Heart right ventricle (tissue), 16 donors: Measurements from ENCODE around the gene KCNN3. TPM values are rescaled to one million over a fixed set of nuclear protein-coding genes. Genes with fewer than 3 reads are reported as not detected.

Experiments used
- ATAC-seq, 8 donors: fragments of 200-7000 bp; cut with Tn5 transposase; one replicate each; pipeline ENCODE4 v1.9.1; 2020; ENCODE audit warnings: mild to moderate bottlenecking in 8 of 8, moderate library complexity in 8 of 8, moderate number of reproducible peaks in 1 of 8
- DNase-seq, 2 donors: peaks; one replicate each; pipeline ENCODE4 v3.0.0-alpha.2; 2020
- H3K27ac ChIP-seq, 10 donors: fragments of 200-600 bp; sonication (generic) in 2 of 10; one replicate each; pipeline versions ENCODE4 v1.5.0 to v1.8.0; 2020 to 2022; ENCODE audit warnings: mild to moderate bottlenecking in 3 of 10
- H3K27me3 ChIP-seq, 7 donors: fragments of 200-600 bp; one replicate each; pipeline ENCODE4 v1.8.0; 2021 to 2022; ENCODE audit warnings: mild to moderate bottlenecking in 2 of 7
- H3K36me3 ChIP-seq, 9 donors: fragments of 200-600 bp; sonication (generic) in 1 of 9; one replicate each; pipeline versions ENCODE4 v1.5.0 to v1.8.0; 2020 to 2022; ENCODE audit warnings: mild to moderate bottlenecking in 2 of 9
- H3K4me1 ChIP-seq, 9 donors: fragments of 200-600 bp; sonication (generic) in 1 of 9; one replicate each; pipeline versions ENCODE4 v1.5.0 to v1.8.0; 2020 to 2022; ENCODE audit warnings: mild to moderate bottlenecking in 4 of 9
- H3K4me3 ChIP-seq, 10 donors: fragments of 200-600 bp; sonication (generic) in 2 of 10; one replicate each; pipeline versions ENCODE4 v1.5.0 to v1.8.0; 2020 to 2022; ENCODE audit warnings: mild to moderate bottlenecking in 7 of 10, moderate library complexity in 2 of 10
- H3K9me3 ChIP-seq, 11 donors: fragments of 200-600 bp in 10 of 11; sonication (generic) in 2 of 11; one replicate each; pipeline versions ENCODE4 v1.5.0 to v1.8.0; 2013 to 2022; ENCODE audit warnings: mild to moderate bottlenecking in 2 of 11, control low read depth in 1 of 11, moderate library complexity in 1 of 11
- WGBS, 2 donors: extraction: QIAGEN DNeasy Blood & Tissue Kit; methylation state at CpG; one replicate each; pipeline ENCODE4 v1.1.7; 2013; ENCODE audit warnings: inconsistent platforms in 1 of 2; 5-methylcytosine and 5-hydroxymethylcytosine counted together
- intact Hi-C, 10 donors: fragments of 100-400 bp; cut with DNase I; formaldehyde crosslinking; loops; one replicate each; pipeline versions ENCODE4 v1.11.1 to v1.14.2; 2022
- polyA plus RNA-seq, 2 donors: library from polyadenylated mRNA; stranded (reverse); fragments of 200-250 nt; gene quantifications; one replicate each; pipeline ENCODE4 v1.2.3, GENCODE V29; 2013
- total RNA-seq, 10 donors: library from RNA; stranded (reverse); fragmentation: NEBNext Ultra II Directional in 3 of 10; extraction: Animal tissue kit (Norgen Biotek cat#: 25700) in 3 of 10; gene quantifications; one replicate each; pipeline versions ENCODE4 v1.2.1 to v1.2.4, GENCODE V29; 2021 to 2023
- TF ChIP-seq, protein P1 (sequence below), 9 donors: fragments of 200-600 bp; sonication (generic) in 2 of 9; IDR thresholded peaks; one replicate each; pipeline versions ENCODE4 v1.5.0 to v1.8.0; 2021 to 2022; ENCODE audit warnings: antibody characterized with exemption in 9 of 9, mild to moderate bottlenecking in 5 of 9, moderate library complexity in 1 of 9
- donor health status: Arrhythmogenic right ventricular cardiomyopathy.
- donor health status: ischemic (EF 13 %, LVEDD 7.1; RV severe dilation, severe dysfunction).
- donor health status: healthy with polysubstance abuse.
- donor health status: DM: no; HTN: yes; CAD: no.
- donor health status: DM: no; HTN: no; CAD: no.
- donor health status: ischemic (EF 25% LVEDD 6.9; RV normal size, moderate dysfunction).
- donor health status: ischemic (EF 25% LVEDD 5.7; RV mildly dilated, moderate dysfunction).
- donor health status: healthy.
- donor health status: DM: yes; HTN: yes; CAD: no.
- donor health status: Ischemic cardiomyopathy.
- donor health status: ischemic (EF 35%, LVEDD 5.7; RV mildly dilated, moderate dysfunction).
- donor health status: nonischemic (EF 11% LVEDD 7.7; RV severe dilation, severe dysfunction).
- donor health status: DM: yes; HTN: yes; CAD: no.
- donor health status: PGD.
- donor health status: ischemic (EF 29% LVEDD 5.4; RV normal size, mild dysfunction).
- donor health status: nonischemic (EF 23%, LVEDD 6.1; RV moderate dilation, normal function).

Gene KCNN3
- total and polyA plus RNA-seq, 12 donors: 0.17 to 5.9 (median 2.6) TPM

DNA sequence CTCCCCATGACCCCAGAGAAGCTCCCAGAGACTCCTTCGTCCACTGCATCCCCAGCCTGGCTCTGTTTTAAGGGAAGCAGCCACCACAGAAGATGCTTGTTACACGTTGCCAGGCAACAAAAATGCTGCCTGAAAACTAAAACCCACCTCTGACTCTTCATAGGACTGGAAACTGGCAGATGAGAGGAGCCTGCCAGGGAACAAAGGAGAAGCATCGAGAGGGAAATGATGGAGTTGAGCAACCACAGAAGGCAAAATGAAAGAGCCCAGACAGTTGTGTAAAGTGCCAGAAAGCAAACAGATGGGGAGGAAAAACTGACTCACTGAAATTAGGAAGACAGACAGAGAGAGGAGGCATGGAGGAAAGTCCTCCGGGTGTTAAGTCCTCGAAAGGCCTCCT is 118.4 kb downstream of the KCNN3 start:
- Histone ChIP-seq H3K27ac (peak overlapping the region in 3 of 10 donors; percentile 7 to 37 (median 22)), H3K9me3 (no peaks in the 10 kb centered on the region), H3K36me3 (no peaks in the 10 kb centered on the region), H3K27me3 (peaks cover 0 to 4% (median 0%) of the 10 kb centered on the region in 7 donors), H3K4me3 (no peak overlapping the region), H3K4me1 (peaks cover 0 to 38% (median 7%) of the 10 kb centered on the region in 9 donors)
- 55 to 60% methylated on average over 5 of the region's 5 CpGs for WGBS, 2 donors
- intact Hi-C loops: loop anchor here in 4 of 10 donors (10.0 kb wide), 1 partner anchor 187 kb away; the partner anchor contains the start of gene CHRNB2 (in 4 of the 4)
- TF ChIP-seq, protein P1, sequence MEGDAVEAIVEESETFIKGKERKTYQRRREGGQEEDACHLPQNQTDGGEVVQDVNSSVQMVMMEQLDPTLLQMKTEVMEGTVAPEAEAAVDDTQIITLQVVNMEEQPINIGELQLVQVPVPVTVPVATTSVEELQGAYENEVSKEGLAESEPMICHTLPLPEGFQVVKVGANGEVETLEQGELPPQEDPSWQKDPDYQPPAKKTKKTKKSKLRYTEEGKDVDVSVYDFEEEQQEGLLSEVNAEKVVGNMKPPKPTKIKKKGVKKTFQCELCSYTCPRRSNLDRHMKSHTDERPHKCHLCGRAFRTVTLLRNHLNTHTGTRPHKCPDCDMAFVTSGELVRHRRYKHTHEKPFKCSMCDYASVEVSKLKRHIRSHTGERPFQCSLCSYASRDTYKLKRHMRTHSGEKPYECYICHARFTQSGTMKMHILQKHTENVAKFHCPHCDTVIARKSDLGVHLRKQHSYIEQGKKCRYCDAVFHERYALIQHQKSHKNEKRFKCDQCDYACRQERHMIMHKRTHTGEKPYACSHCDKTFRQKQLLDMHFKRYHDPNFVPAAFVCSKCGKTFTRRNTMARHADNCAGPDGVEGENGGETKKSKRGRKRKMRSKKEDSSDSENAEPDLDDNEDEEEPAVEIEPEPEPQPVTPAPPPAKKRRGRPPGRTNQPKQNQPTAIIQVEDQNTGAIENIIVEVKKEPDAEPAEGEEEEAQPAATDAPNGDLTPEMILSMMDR (IDR thresholded peaks at IDR 0.05): no peak
- ATAC-seq (peak in 7 of 8 donors; percentile 41 to 77 (median 48)), DNase-seq (no peak)

DNA sequence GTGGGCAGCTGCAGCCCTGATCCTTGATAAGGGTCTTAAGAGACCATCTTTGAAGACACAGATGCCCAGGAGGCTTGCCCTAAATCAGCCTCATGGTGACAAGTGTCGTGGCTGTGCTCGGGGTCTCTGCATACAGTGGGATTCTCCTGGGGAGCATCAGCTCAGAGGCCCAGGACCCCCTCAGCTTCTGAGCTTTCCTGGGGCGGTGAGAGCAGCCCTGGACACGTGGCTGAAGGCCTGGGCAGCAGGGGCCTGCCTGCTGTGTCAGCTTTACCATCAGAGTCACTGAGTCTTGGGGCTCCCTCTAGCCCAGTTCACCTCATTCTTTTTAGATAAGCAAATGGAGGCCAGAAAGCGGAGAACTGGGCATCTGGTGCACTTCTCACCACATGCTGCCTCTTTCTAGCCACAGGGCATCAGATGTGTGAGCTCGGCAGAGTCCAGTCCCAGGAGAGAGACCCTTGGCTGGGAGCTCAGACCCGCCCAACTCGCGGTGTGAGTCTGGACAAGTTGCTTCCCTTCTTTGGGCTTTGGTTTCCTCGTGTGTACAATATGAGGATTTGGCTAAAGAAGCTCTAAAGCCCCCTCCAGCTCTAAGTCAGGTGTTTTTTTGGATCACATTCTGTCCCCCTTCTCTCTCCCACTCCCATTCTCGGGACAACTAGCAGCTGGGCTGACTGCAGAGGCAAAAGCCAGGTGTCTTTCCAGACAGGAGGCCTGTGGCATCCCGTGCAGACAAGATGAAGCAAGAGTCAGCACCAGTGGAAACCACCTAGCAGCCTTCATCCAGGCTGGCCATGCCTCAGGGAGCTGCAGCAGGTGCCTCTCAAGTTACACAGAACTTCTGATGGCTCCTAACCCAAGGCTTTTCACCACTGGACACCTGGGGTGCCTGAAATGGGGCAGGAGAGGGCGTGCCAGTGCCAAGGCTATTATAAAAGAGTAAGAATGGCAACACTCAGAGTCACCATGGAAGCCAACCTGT is 119.1 kb downstream of the KCNN3 start:
- no peak for DNase-seq
- Histone ChIP-seq H3K27me3 (peaks cover 0 to 4% (median 0%) of the 10 kb centered on the region in 7 donors), H3K9me3 (no peaks in the 10 kb centered on the region), H3K4me3 (no peak overlapping the region), H3K36me3 (no peaks in the 10 kb centered on the region), H3K27ac (peak overlapping the region in 3 of 10 donors; percentile 7 to 37 (median 22)), H3K4me1 (peaks cover 0 to 43% (median 12%) of the 10 kb centered on the region in 9 donors)
- intact Hi-C loops: loop anchor here in 4 of 10 donors (10.0 kb wide), 1 partner anchor 186 kb away; the partner anchor contains the start of gene CHRNB2 (in 4 of the 4)
- TF ChIP-seq, protein P1 (IDR thresholded peaks at IDR 0.05): no peak
- WGBS, 2 donors: 77 to 80% methylated on average over 13 of the region's 13 CpGs
- ATAC-seq: peak in 1 of 8 donors; percentile 6

DNA sequence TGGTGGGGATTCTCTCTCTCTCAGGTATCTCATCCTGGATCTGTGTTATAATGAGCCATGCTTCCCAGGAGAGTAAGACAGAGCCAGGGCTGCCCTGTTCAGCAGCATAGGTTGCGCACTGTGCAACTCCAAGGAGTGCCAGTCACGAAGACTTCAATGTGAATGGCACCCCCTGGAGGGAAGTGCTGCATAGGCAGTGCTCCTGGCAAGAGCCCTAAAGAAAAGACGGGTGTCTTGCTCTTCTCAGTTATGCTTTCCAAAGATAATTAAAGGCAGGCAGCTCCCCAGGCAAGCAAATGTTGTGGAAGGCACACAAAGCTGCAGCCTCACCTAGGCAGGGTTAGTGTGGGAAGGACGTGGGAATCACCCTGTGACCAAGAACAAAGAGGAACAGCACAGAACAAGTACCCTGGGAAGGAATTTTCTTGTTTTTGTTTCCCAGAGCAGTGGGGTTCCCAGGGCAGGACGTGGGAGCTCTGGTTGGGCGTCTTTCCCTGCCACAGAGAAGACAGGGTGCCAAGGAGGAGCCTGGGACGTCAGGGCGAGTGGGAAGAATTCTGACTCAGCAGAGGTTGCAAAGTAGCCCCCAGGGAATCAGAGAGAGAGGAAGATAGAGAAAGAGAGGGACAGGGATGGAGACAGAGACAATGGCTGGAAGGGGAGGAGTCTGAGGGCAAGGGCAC is 120.9 kb downstream of the KCNN3 start:
- DNase-seq: no peak
- ATAC-seq: no peak
- WGBS, 2 donors: 72 to 81% methylated on average over 8 of the region's 8 CpGs
- peaks cover 0 to 46% (median 16%) of the 10 kb centered on the region in 9 donors for H3K4me1 ChIP-seq
- intact Hi-C loops: no loop called here
- no peak overlapping the region for H3K4me3 ChIP-seq
- TF ChIP-seq, protein P1 (IDR thresholded peaks at IDR 0.05): peak in 4 of 9 donors; percentile 11 to 32 (median 22)
- peaks cover 0 to 4% (median 0%) of the 10 kb centered on the region in 7 donors for H3K27me3 ChIP-seq
- H3K36me3 ChIP-seq: no peaks in the 10 kb centered on the region
- no peaks in the 10 kb centered on the region for H3K9me3 ChIP-seq
- H3K27ac ChIP-seq: no peak overlapping the region

DNA sequence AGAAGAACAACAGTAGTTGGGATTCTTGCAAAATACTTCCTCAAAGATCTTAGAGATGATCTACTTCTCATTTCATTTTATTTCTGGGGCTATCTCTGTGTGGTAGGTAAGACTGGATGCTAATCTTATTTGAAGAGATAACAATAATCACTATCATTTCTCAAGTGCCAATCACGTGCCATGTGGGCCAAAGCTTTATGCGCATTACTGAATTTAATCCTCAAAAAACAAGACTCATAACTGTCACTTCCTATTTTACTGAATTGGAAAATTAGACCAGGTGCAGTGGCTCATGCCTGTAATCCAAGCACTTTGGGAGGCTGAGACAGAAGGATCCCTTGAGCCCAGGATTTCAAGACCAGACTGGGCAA is 121.7 kb downstream of the KCNN3 start:
- no peak for ATAC-seq
- H3K4me3 ChIP-seq: peak overlapping the region in 1 of 10 donors; percentile 7
- intact Hi-C loops: no loop called here

More for the DNA sequence above, 121.7 kb downstream of the KCNN3 start:
- TF ChIP-seq, protein P1 (IDR thresholded peaks at IDR 0.05): no peak
- DNase-seq: no peak
- Histone ChIP-seq H3K4me1 (peaks cover 0 to 48% (median 16%) of the 10 kb centered on the region in 9 donors), H3K9me3 (no peaks in the 10 kb centered on the region), H3K27ac (no peak overlapping the region), H3K36me3 (no peaks in the 10 kb centered on the region), H3K27me3 (peaks cover 0 to 4% (median 0%) of the 10 kb centered on the region in 7 donors)
- 63 to 69% methylated on average over 2 of the region's 2 CpGs for WGBS, 2 donors
